T-helper 1 cell treated with Interleukin-12 subunit alpha and Interleukin-12 subunit beta and Interleukin-4 antibody, amounts not matched to agents 30 ng/mL and 1 ng/mL, for 36 hours (primary cell): Measurements from ENCODE around the gene CDH23. TPM values are rescaled to one million over a fixed set of nuclear protein-coding genes. Genes with fewer than 3 reads are reported as not detected.

ENCODE experiments used
- intact Hi-C: fragments of 100-400 bp; cut with micrococcal nuclease; formaldehyde crosslinking; loops from one replicate; pipeline ENCODE4 v1.15.1; 2024
- total RNA-seq: library from RNA; stranded (reverse); gene quantifications from 2 replicates; pipeline ENCODE4 v1.2.3, GENCODE V29; 2022

CDH23 gene
- total RNA-seq, 1 donor from 2014 or later, result 1.3 TPM

- intact Hi-C loops, result no loop called here
Measured at GRCh38 chr10:71616817-71617654, 220.3 kb downstream of the CDH23 start.

DNA sequence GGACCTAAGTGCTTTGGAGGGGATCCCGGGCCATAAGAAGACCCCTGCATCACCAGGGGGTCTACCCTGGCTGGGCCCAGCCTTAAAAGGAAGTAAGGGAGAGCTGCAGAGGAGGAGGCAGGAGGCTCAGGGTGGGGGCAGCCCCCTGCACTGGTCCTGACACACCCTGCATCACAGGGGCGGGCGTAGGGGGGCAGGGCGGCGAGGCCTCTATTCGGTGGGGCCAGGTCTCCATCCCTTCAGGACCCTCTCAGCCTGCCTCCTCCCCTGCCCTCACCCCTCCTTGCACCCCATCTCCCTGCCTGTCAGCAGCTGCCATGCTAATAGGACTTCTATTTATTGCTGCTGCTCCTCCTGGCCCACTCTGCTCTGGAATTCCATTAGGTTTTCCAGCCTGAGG, 221.5 kb downstream of the CDH23 start:
- intact Hi-C loops, result no loop called here

DNA sequence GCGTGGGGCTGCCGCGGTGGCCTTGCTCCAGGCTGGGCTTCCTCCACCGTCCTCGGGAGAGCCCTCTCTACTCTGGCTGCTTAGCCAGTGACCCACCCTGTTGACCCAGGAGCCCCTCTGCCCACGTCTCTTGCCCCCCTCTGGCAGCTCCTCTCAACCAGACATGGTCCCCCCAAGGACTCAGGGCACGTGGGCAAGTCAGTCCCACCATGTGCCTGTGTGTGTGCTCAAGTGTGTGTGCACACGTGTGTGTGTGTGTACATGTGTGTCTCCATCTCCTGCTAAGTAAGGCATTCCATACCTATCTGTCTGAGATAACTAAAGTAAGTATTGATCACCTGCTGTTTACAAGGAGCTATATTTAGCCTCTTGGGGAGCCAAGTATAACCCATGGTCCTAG, 221.9 kb downstream of the CDH23 start:
- intact Hi-C loops, result no loop called here

DNA sequence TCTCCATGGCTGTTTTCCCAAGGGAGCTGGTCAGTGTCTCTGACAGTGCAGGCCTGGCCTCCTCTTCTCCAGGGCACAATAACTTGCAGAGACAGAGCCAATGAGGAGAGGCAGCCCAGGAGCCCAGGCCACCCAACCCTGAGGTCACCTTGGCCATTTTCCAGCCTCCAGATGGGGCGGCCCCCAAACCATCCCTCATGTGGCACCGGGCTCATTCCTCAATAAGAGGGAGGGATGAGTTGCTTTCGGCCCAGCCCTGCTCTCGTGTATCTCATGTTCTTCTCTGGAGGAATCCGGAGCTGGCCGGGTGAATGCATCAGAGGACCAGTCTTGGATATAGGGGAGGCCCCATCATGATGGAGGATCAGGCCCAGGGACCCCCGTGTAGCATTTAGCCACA, 223.9 kb downstream of the CDH23 start:
- intact Hi-C loops, result no loop called here

- intact Hi-C loops, result no loop called here
Measured at GRCh38 chr10:71621231-71622153, 224.8 kb downstream of the CDH23 start.

DNA sequence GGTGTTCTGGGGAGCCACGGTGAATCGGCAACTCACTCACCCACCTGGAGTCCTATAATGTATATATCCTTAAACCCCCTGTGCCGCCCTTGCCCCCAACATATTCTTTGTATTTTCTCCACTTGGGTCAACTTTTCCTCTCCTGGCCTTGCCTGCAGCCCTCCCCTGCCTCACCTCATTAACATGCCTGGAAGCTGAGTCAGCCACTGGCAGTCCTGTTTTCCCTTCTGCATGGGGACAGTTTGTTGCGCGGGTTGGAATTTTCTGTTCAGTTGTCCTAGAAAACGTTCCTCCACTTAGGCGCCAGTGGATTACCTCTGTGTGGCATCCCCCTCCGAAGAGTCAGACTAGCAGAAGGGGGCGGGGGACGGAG, 225.4 kb downstream of the CDH23 start:
- intact Hi-C loops, result no loop called here

DNA sequence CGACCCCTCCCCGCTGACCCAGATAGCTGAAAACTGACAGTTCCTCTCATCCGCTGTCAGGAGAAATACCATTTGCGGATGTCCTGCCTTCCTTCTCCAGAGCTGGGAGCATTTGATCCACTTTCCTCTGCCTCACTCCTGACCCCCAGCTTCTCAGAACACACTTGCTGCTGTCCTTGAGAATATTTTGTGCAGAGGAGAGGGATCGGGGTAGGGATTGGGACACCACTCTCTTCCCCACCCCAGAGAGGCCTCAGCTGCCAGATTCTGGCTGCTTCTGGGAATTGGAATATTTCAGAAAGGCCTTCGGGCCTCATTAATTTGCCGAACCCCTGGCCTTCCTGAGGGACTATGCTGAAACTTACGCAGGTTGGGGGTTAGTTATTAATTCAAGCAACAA, 225.9 kb downstream of the CDH23 start:
- intact Hi-C loops, result no loop called here

GRCh38 chr10:71623098-71623985, 226.6 kb downstream of the CDH23 start:
- intact Hi-C loops, result no loop called here

DNA sequence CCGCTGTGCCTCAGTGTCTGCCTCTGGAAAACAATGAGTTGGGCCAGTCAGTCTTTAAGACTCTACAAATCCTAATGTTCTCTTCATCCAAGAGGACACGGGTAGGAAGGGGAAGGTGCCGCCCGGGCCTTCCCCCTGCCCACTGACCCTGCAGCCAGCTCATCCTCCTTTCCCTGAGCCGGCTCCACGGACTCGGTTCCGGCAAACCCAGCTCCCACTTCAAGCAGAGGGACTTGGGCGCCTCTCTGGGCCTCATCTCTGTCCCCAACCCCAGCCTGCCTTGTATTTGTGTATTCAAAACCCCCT, 227.2 kb downstream of the CDH23 start:
- intact Hi-C loops, result no loop called here

DNA sequence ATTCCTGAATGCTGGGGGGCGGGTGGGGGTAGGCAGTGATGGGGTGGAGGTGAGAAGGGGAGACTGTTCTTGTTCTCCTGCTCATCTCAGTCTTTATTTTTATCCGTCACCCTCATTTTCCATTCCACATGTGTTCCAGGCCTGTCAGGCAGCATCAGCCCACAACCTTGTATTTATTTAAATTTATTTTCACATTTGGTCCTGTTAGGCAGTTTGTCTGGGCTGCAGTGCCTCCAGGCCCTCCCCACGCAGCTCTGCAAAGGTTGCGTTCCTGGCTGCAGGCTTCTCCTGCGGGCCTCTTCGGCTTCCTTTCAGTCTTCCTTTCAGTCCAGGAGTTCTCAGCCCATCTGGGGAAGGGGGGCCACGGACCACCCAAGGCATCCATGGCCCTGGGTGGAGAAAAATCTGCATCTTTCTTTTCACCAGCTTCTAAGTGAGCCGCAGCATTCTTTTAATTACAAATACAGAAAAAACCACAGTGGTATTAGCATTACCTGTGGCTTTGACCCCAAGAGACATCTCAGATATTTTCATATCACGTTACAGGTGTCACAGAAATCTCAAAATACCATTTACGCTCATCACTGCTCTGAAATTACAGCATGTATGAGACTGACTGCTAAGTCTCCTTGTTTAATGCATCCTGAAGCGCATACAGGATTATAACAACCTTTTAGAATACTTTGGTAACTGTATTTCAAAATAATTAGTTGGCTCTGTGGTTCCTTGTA, 228.9 kb downstream of the CDH23 start:
- intact Hi-C loops, result no loop called here

GRCh38 chr10:71627230-71627939, 230.7 kb downstream of the CDH23 start:
- intact Hi-C loops, result no loop called here

DNA sequence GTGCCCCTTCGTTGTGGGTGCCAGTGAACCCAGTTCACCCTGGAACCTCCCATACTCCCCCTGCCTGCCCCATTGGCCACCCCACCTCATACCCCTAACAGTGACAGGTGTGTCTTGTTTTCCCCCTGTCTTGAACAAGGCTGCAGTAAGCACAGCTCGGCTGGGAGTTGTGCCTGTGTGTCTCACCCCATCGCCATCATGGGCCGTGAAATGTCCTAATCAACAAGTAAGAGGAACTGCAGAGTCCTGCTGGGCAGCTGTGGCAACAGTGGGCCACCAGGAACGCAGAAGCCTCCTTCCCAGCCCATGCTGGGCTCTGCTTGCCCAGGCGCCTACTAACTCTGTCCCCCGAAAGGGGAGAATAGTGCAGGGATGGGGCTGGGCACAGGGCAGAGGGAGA, 231.2 kb downstream of the CDH23 start:
- intact Hi-C loops, result no loop called here

- intact Hi-C loops, result no loop called here
Measured at GRCh38 chr10:71629131-71629530, 232.4 kb downstream of the CDH23 start.

- intact Hi-C loops, result no loop called here
Measured at GRCh38 chr10:71630168-71630567, 233.4 kb downstream of the CDH23 start.

DNA sequence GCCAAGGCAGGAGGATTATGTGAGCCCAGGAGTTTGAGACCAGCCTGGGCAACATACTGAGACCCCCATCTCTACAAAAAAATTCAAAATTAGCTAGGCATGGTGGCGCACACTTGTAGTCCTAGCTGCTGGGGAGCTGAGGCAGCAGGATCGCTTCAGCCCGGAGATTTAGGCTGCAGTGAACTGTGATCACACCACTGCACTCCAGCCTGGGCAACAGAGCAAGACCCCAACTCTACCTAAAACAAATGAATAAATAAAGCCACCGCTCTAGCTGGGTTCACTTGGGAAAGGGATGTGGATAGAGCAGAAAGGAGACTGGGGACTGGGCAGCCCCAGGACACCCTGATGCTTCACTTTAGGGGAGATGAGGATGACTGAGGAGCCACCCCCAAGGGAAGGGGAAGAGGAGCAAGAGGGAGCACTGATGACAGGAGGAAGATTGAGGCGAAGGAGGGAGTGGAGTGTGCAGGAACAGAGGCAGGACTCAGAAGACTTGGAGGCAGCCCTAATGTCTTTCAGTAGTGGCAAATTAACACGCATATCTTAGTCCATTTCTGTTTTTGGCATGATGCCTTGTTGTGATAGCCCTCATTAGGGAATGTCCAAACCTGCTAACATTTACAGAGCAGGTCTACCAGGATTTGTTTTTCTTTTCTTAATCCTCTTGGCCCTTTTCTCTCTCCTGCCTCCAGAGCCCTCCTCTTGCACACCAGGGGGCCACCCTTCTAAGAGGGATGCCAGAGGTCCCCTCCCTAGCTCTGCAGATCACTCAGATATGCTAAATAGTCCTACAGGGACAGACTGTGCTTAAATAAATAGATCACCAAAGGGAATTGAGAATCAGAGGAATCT, 234.5 kb downstream of the CDH23 start:
- intact Hi-C loops, result no loop called here

GRCh38 chr10:71632200-71632820, 235.6 kb downstream of the CDH23 start:
- intact Hi-C loops, result no loop called here

GRCh38 chr10:71632896-71633600, 236.3 kb downstream of the CDH23 start:
- intact Hi-C loops, result no loop called here

DNA sequence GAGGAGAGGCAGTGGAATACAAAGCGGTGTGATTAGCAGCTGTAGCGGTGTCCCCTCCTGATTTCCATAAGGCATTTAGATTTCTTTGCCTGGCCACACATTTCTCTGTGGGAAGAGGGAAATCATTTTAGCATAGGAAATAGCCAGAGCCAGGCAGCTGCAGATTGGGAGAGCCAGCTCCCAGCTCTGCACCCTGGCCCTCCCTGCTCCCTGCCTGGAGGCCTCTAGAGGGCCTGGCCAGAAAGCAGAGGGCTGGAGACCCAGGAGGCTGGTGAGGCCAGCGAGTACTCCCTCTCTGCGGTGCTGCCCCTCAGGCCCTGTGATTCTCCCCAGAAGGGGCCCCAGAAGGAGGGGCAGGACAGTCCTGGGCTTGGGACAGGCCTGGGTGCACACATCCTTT, 237.2 kb downstream of the CDH23 start:
- intact Hi-C loops, result no loop called here
